ENCODE measurements around the gene PPP4R1.

Gene PPP4R1

DNA sequence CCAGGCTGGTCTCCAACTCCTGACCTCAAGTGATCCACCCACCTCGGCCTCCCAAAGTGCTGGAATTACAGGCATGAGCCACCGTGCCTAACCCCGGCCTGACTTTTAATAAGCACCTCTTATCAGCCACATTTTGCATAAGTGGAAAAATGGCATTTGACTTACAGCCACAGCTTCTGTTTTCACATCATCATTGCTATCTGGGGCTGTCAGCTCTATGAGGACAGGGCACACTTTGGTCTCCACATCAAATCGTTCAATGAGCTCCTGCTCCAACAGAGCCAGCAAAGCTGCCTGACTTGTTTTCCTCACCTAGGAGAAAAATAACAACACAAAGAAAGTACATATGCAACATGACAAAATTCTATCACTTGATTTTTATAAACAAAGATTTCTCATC, 26.4 kb downstream of the PPP4R1 start:
- Histone ChIP-seq H3K4me1 (ENCODE audit: low read depth, poor library complexity, severe bottlenecking) (no peaks in the 10 kb centered on the region), H3K27me3 (ENCODE audit: insufficient read depth, low read depth) (no peaks in the 10 kb centered on the region), H3K4me2 (no peak overlapping the region), H3K4me3 (IDR thresholded peaks at IDR 0.05; ENCODE audit: insufficient read depth, low read depth, low read length) (no peak overlapping the region), H3K36me3 (ENCODE audit: insufficient read depth) (peaks cover 5% of the 10 kb centered on the region; the same call in 1 of the 2 replicates), H3K27ac (no peak overlapping the region), H3K79me2 (ENCODE audit: insufficient read depth, low read depth) (no peaks in the 10 kb centered on the region), H4K20me1 (ENCODE audit: insufficient read depth) (no peaks in the 10 kb centered on the region), H3K9ac (no peak overlapping the region), H2AFZ (ENCODE audit: low read depth) (no peak overlapping the region)
- TF ChIP-seq, protein P1, sequence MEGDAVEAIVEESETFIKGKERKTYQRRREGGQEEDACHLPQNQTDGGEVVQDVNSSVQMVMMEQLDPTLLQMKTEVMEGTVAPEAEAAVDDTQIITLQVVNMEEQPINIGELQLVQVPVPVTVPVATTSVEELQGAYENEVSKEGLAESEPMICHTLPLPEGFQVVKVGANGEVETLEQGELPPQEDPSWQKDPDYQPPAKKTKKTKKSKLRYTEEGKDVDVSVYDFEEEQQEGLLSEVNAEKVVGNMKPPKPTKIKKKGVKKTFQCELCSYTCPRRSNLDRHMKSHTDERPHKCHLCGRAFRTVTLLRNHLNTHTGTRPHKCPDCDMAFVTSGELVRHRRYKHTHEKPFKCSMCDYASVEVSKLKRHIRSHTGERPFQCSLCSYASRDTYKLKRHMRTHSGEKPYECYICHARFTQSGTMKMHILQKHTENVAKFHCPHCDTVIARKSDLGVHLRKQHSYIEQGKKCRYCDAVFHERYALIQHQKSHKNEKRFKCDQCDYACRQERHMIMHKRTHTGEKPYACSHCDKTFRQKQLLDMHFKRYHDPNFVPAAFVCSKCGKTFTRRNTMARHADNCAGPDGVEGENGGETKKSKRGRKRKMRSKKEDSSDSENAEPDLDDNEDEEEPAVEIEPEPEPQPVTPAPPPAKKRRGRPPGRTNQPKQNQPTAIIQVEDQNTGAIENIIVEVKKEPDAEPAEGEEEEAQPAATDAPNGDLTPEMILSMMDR (conservative IDR thresholded peaks at IDR 0.05; ENCODE audit: low read depth, low read length), result no peak

DNA sequence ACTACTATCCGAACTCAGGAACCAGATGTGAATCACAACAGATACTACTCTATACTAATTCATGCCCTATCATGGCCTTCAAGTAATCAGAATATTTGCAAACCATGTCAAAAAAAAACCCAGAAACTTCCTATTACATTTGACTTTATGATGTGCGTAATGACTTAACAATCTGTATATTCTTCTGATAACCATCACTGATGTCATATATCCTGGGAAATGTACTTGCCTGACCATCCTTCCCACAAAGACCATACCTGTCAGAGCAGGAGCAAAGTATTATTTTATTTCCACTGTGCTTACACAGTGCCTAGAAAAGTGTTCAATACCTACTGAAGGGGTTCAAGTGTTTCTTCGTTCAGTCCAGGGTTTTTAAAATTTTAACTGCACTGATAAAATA, 27.5 kb downstream of the PPP4R1 start:
- Histone ChIP-seq H3K27ac (no peak overlapping the region), H4K20me1 (ENCODE audit: insufficient read depth) (no peaks in the 10 kb centered on the region), H3K4me2 (no peak overlapping the region), H3K4me3 (IDR thresholded peaks at IDR 0.05; ENCODE audit: insufficient read depth, low read depth, low read length) (no peak overlapping the region), H3K27me3 (ENCODE audit: insufficient read depth, low read depth) (no peaks in the 10 kb centered on the region), H3K79me2 (ENCODE audit: insufficient read depth, low read depth) (no peaks in the 10 kb centered on the region), H3K4me1 (ENCODE audit: low read depth, poor library complexity, severe bottlenecking) (no peaks in the 10 kb centered on the region), H3K9ac (no peak overlapping the region), H2AFZ (ENCODE audit: low read depth) (no peak overlapping the region), H3K36me3 (ENCODE audit: insufficient read depth) (peaks cover 5% of the 10 kb centered on the region; the same call in 1 of the 2 replicates)
- TF ChIP-seq, protein P1 (conservative IDR thresholded peaks at IDR 0.05; ENCODE audit: low read depth, low read length), result no peak

DNA sequence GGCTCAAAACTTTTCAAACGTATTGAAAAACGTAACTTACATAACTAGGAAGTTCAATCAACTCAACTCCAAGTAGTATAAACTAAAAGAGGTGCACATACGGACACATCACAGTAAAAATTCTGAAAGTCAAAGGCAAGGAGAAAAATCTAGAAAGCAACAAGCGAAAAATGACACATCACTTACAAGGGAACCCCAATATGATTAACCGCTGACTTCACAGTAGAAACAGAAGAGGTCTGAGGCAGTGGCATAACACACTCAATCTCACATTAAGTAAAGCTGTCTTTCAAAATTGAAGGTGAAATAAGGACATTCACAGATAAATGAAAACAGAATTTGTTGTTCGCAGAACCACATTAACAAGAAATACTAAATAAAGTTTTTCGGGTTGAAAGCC, 32.7 kb downstream of the PPP4R1 start:
- Histone ChIP-seq H3K9ac (no peak overlapping the region), H3K27ac (no peak overlapping the region), H3K36me3 (ENCODE audit: insufficient read depth) (peaks cover 6% of the 10 kb centered on the region; the same call in 1 of the 2 replicates), H3K4me3 (IDR thresholded peaks at IDR 0.05; ENCODE audit: insufficient read depth, low read depth, low read length) (no peak overlapping the region), H3K79me2 (ENCODE audit: insufficient read depth, low read depth) (no peaks in the 10 kb centered on the region), H3K4me1 (ENCODE audit: low read depth, poor library complexity, severe bottlenecking) (no peaks in the 10 kb centered on the region), H4K20me1 (ENCODE audit: insufficient read depth) (no peaks in the 10 kb centered on the region), H3K27me3 (ENCODE audit: insufficient read depth, low read depth) (no peaks in the 10 kb centered on the region), H3K4me2 (no peak overlapping the region), H2AFZ (ENCODE audit: low read depth) (no peak overlapping the region)
- TF ChIP-seq, protein P1 (conservative IDR thresholded peaks at IDR 0.05; ENCODE audit: low read depth, low read length), result no peak

DNA sequence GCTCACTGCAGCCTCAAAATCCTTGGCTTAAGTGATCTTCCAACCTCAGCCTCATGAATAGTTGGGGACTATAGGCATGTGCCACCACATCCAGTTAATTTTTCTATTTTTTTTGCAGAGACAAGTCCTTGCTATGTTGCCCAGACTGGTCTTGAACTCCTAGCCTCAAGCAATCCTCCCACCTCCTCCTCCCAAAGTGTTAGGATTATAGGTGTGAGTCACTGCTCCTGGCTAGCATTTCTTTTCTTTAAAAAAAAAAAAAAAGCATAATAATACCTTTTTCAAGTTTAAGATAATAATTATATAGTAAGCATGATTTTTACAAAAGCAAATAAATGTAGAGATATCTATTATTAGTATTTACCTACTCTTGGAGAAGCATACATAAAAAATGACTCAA, 36.1 kb downstream of the PPP4R1 start:
- Histone ChIP-seq H3K36me3 (ENCODE audit: insufficient read depth) (peaks cover 10% of the 10 kb centered on the region), H3K9ac (no peak overlapping the region), H3K27ac (no peak overlapping the region), H3K4me1 (ENCODE audit: low read depth, poor library complexity, severe bottlenecking) (no peaks in the 10 kb centered on the region), H2AFZ (ENCODE audit: low read depth) (no peak overlapping the region), H3K4me3 (IDR thresholded peaks at IDR 0.05; ENCODE audit: insufficient read depth, low read depth, low read length) (no peak overlapping the region), H3K4me2 (no peak overlapping the region), H3K79me2 (ENCODE audit: insufficient read depth, low read depth) (no peaks in the 10 kb centered on the region), H4K20me1 (ENCODE audit: insufficient read depth) (no peaks in the 10 kb centered on the region), H3K27me3 (ENCODE audit: insufficient read depth, low read depth) (no peaks in the 10 kb centered on the region)
- TF ChIP-seq, protein P1 (conservative IDR thresholded peaks at IDR 0.05; ENCODE audit: low read depth, low read length), result no peak

Data from KMS-11 (cell line).